Neutrophil (primary cell): Measurements from ENCODE around the gene L3MBTL1.

Experiments used
- H3K27ac ChIP-seq: fragments of 200-600 bp; sonication (generic); 2 replicates; pipeline ENCODE4 v1.5.1; 2016; ENCODE audit warnings: mild to moderate bottlenecking, moderate library complexity
- H3K27me3 ChIP-seq: fragments of 200-600 bp; sonication (generic); 2 replicates; pipeline ENCODE4 v1.6.0; 2016; ENCODE audit warnings: mild to moderate bottlenecking
- H3K36me3 ChIP-seq: fragments of 200-600 bp; sonication (generic); 2 replicates; pipeline ENCODE4 v1.5.1; 2017
- H3K4me1 ChIP-seq, 2 experiments: fragments of 200-600 bp in 1 of 2; sonication (generic) in 1 of 2; 1 replicate in 1 of 2; 2 replicates in 1 of 2; pipeline versions ENCODE4 v1.5.1 to v1.6.1; 2013 to 2016; ENCODE audit warnings: low read depth in 1 of 2, low read length in 1 of 2, mild to moderate bottlenecking in 1 of 2, moderate library complexity in 1 of 2; ENCODE audit not compliant: control insufficient read depth in 1 of 2, insufficient read depth in 1 of 2
- H3K4me3 ChIP-seq, 2 experiments: fragments of 200-600 bp in 1 of 2; sonication (generic) in 1 of 2; 1 replicate in 1 of 2; 2 replicates in 1 of 2; pipeline ENCODE4 v1.5.1; 2013 to 2016; ENCODE audit warnings: low read depth in 1 of 2, low read length in 1 of 2, mild to moderate bottlenecking in 1 of 2, moderate library complexity in 1 of 2
- H3K9me3 ChIP-seq: fragments of 200-600 bp; sonication (generic); 2 replicates; pipeline ENCODE4 v1.5.1; 2016
- TF ChIP-seq, protein P1 (sequence below): fragments of 200-600 bp; sonication (generic); IDR thresholded peaks from 2 replicates; pipeline ENCODE4 v1.5.1; 2016; ENCODE audit warnings: antibody characterized with exemption

Gene L3MBTL1

DNA sequence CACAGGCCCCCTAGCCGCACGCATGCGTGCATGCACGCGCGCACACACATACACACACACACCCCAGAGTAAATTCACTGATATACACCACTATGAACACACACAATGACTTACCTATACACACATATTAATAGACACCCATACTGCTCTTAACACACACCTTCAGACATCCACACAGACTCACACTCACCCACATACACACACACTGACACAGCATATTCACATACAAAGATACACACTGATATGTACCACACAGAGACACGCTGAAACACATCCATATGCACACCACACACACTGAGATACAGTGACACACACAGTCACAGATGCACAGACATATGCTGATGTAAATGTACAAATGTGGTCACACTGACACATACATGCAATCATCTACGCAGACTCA, 57.0 kb downstream of the L3MBTL1 start:
- H3K27me3 ChIP-seq, result no peaks in the 10 kb centered on the region
- TF ChIP-seq, protein P1, sequence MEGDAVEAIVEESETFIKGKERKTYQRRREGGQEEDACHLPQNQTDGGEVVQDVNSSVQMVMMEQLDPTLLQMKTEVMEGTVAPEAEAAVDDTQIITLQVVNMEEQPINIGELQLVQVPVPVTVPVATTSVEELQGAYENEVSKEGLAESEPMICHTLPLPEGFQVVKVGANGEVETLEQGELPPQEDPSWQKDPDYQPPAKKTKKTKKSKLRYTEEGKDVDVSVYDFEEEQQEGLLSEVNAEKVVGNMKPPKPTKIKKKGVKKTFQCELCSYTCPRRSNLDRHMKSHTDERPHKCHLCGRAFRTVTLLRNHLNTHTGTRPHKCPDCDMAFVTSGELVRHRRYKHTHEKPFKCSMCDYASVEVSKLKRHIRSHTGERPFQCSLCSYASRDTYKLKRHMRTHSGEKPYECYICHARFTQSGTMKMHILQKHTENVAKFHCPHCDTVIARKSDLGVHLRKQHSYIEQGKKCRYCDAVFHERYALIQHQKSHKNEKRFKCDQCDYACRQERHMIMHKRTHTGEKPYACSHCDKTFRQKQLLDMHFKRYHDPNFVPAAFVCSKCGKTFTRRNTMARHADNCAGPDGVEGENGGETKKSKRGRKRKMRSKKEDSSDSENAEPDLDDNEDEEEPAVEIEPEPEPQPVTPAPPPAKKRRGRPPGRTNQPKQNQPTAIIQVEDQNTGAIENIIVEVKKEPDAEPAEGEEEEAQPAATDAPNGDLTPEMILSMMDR, result no peak

DNA sequence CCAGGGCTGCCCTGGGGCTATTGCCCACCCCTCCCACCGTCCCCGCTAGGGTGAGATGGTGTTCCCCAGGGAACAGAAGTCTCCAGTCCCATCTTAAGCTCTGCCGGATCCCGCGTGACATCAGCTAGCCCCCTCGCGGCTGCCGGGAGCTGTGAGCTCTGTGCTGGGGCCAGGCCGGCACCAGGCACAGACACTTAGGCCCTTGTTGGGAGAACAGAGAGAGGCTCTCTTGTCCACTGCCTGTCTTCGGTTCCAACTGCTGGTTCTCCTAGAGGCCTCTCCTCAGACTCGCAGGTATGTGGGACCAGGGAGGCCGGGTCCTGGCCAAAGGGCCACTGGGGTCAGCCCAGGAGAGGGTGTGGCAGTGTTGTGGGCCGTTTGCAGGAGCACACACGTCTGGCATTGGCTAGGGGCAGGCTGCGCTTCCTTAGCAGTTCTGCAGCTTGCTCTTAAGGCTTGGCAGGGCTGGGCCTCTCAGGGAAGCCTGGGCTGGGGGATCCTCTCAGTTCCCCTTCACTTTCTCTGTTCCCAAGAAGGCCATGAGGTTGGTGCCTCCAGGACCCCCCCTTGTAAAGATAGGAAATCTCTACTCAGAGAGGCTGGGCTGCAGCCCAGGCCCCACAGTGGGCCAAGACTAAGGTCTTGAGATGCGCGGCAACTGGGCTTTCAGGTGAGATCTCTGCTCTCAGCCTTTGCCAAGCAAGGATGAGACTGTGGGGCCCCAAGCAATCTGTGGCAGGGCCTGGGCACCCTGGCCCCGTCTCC, 57.7 kb downstream of the L3MBTL1 start:
- Histone ChIP-seq H3K36me3 (no peaks in the 10 kb centered on the region), H3K4me3 (no peak overlapping the region)
- TF ChIP-seq, protein P1, result no peak

More for the DNA sequence above, 57.0 kb downstream of the L3MBTL1 start:
- Histone ChIP-seq H3K9me3 (no peaks in the 10 kb centered on the region), H3K36me3 (no peaks in the 10 kb centered on the region), H3K4me1 (peaks cover 5 to 8% of the 10 kb centered on the region in 2 experiments), H3K4me3 (no peak overlapping the region), H3K27ac (no peak overlapping the region)

DNA sequence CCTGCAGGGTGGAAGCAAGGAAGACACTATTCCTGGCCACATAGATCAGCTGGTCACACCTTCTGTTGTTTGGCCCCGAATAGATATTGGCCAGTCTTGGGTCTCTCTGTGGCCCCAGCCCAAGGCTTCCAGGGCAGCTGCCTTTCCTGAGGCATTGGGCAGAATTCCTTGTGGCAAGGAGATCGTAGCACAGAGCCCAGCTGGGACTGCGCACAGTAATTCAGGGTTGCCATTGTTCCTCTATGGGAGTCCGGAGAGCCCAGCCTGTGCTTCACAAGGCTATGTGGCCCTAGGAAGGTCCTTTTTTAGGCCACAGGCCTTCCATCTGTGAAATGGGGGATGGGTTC, 58.2 kb downstream of the L3MBTL1 start:
- Histone ChIP-seq H3K4me3 (no peak overlapping the region), H3K9me3 (no peaks in the 10 kb centered on the region), H3K4me1 (peaks cover 5 to 8% of the 10 kb centered on the region in 2 experiments), H3K27ac (no peak overlapping the region), H3K27me3 (no peaks in the 10 kb centered on the region), H3K36me3 (no peaks in the 10 kb centered on the region)
- TF ChIP-seq, protein P1, result no peak

More for the DNA sequence above, 57.7 kb downstream of the L3MBTL1 start:
- H3K4me1 ChIP-seq, result peaks cover 5 to 8% of the 10 kb centered on the region in 2 experiments
- H3K9me3 ChIP-seq, result no peaks in the 10 kb centered on the region
- no peak overlapping the region for H3K27ac ChIP-seq
- no peaks in the 10 kb centered on the region for H3K27me3 ChIP-seq

DNA sequence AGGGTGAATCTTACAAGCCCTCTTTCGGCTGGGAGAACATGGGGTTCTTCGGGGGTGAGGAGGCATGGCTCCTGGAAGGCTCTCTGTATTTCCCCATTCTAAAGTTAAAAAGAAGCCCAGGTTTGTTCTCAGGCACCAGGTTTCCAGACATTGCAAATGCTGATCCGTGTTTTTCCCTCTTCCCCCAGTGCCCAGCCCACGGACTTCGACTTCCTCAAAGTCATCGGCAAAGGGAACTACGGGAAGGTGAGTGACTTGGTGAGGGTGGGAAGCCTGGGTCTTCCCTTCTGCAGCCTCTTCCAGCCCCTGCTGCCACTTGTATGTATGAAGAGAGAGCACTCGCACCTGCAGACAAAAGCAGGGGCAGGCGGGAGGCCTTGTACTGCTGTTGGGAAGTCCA, 60.0 kb downstream of the L3MBTL1 start:
- Histone ChIP-seq H3K27ac (no peak overlapping the region), H3K9me3 (no peaks in the 10 kb centered on the region), H3K36me3 (no peaks in the 10 kb centered on the region), H3K27me3 (no peaks in the 10 kb centered on the region), H3K4me1 (peaks cover 5 to 8% of the 10 kb centered on the region in 2 experiments), H3K4me3 (no peak overlapping the region)
- TF ChIP-seq, protein P1, result no peak

DNA sequence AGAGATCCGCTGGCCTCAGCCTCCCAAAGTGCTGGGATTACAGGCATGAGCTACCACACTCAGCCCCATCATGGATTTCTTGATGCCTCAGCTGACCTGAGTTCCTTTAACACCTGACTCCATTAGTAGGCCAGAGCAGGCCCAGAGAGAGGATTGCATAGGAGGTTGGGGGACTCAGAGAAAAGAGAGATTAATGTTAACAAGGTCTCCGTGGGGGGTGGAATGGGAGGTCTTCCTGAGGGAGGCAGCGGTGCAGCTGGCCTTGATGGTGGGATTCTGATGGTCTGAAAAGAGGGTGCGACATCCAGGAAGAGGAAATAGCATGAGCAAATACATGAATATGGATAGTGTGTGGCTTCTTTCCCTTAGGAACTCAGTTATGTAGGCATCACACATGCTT, 61.2 kb downstream of the L3MBTL1 start:
- Histone ChIP-seq H3K27me3 (no peaks in the 10 kb centered on the region), H3K9me3 (no peaks in the 10 kb centered on the region), H3K36me3 (no peaks in the 10 kb centered on the region), H3K27ac (no peak overlapping the region), H3K4me3 (no peak overlapping the region), H3K4me1 (peaks cover 5 to 8% of the 10 kb centered on the region in 2 experiments)
- TF ChIP-seq, protein P1, result no peak
